OCI-LY1 (cell line): ENCODE data around the gene DOCK1.

Source experiments
- EZH2 ChIP-seq: fragments of 200-600 bp; sonication (generic), shearing (Covaris generic); IDR thresholded peaks from 2 replicates; pipeline ENCODE4 v1.8.0; 2017; ENCODE audit warnings: borderline replicate concordance, mixed run types, mild to moderate bottlenecking, antibody characterized with exemption, low read length, moderate library complexity, mixed read lengths
- TF ChIP-seq, protein P1 (sequence below): fragments of 200-600 bp; sonication (generic), shearing (Covaris generic); IDR thresholded peaks from 2 replicates; pipeline ENCODE4 v1.5.1; 2017; ENCODE audit warnings: mild to moderate bottlenecking, antibody characterized with exemption, low read length, moderate library complexity, mixed read lengths

DNA sequence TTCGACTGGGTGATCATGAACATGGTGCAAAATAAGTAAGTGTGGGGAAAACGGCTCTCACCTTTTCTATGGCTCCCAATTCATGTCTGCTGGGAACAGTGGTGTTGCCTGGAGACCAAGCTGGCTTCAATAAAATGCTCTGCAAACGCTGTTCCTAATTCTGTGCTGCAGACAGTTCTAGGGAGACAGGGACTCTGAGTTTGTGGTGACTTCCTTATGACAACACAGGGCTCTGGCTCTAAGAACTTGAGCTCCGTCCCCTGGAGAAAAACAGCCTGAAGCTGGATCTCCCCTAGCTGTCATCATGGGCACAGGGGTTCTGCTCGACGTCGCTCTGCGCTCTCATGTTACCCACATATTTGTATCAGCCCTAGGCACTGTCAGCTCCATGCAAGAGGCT lies 352.2 kb downstream of the DOCK1 start:
- TF ChIP-seq EZH2 = no peak
- TF ChIP-seq, protein P1, sequence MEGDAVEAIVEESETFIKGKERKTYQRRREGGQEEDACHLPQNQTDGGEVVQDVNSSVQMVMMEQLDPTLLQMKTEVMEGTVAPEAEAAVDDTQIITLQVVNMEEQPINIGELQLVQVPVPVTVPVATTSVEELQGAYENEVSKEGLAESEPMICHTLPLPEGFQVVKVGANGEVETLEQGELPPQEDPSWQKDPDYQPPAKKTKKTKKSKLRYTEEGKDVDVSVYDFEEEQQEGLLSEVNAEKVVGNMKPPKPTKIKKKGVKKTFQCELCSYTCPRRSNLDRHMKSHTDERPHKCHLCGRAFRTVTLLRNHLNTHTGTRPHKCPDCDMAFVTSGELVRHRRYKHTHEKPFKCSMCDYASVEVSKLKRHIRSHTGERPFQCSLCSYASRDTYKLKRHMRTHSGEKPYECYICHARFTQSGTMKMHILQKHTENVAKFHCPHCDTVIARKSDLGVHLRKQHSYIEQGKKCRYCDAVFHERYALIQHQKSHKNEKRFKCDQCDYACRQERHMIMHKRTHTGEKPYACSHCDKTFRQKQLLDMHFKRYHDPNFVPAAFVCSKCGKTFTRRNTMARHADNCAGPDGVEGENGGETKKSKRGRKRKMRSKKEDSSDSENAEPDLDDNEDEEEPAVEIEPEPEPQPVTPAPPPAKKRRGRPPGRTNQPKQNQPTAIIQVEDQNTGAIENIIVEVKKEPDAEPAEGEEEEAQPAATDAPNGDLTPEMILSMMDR = no peak
